MM.1S (cell line): ENCODE results near the gene ZNF892.

ENCODE experiments used
- EZH2phosphoT487 ChIP-seq: fragments of 300-600 bp; sonication (generic); IDR thresholded peaks from 2 replicates; pipeline ENCODE4 v1.6.1; 2018; ENCODE audit warnings: antibody characterized with exemption, low read length
- TF ChIP-seq, protein P1 (sequence below): fragments of 300-600 bp; sonication (generic); IDR thresholded peaks from 2 replicates; pipeline ENCODE4 v1.5.1; 2016; ENCODE audit warnings: antibody characterized with exemption, low read length, mixed read lengths

DNA sequence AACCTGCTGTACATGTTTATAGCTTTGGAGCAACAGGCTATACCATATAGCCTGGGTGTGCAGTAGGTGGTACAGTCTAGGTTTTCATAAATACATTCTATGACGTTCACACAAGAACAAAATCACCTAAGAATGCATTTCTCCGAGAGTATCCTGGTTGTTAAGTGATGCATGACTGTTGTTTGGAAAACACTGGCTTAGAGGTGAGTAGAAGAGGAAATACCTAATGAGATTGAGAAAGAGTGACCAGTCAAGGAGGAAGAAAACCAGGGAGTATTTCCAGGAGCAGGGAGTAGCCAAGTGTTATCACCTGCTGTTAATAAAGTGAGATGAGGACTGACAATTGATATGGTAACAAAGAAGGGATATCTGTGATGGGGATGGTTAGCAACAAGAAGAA, 2.9 kb upstream of the ZNF892 start:
- TF ChIP-seq, protein P1, sequence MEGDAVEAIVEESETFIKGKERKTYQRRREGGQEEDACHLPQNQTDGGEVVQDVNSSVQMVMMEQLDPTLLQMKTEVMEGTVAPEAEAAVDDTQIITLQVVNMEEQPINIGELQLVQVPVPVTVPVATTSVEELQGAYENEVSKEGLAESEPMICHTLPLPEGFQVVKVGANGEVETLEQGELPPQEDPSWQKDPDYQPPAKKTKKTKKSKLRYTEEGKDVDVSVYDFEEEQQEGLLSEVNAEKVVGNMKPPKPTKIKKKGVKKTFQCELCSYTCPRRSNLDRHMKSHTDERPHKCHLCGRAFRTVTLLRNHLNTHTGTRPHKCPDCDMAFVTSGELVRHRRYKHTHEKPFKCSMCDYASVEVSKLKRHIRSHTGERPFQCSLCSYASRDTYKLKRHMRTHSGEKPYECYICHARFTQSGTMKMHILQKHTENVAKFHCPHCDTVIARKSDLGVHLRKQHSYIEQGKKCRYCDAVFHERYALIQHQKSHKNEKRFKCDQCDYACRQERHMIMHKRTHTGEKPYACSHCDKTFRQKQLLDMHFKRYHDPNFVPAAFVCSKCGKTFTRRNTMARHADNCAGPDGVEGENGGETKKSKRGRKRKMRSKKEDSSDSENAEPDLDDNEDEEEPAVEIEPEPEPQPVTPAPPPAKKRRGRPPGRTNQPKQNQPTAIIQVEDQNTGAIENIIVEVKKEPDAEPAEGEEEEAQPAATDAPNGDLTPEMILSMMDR: no peak
- TF ChIP-seq EZH2phosphoT487: no peak
